Endothelial cell of umbilical vein (primary cell): Measurements from ENCODE around the gene CD44.

Experiments used
- EZH2 ChIP-seq: IDR thresholded peaks from 2 replicates; pipeline ENCODE4 v1.6.1; 2012; ENCODE audit warnings: borderline replicate concordance, low read depth, mild to moderate bottlenecking, moderate library complexity, low read length, inconsistent platforms; ENCODE audit not compliant: severe bottlenecking
- GATA2 ChIP-seq: IDR thresholded peaks from 2 replicates; pipeline ENCODE4 v1.7.0; 2011; ENCODE audit warnings: low read depth, mild to moderate bottlenecking, moderate library complexity, mixed read lengths, low read length; ENCODE audit not compliant: insufficient read length, insufficient read depth
- JUN ChIP-seq: IDR thresholded peaks from 2 replicates; pipeline ENCODE4 v1.6.1; 2011; ENCODE audit warnings: borderline replicate concordance, low read depth; ENCODE audit not compliant: insufficient read length, insufficient read depth
- MAX ChIP-seq: IDR thresholded peaks from 2 replicates; pipeline ENCODE4 v1.6.1; 2011; ENCODE audit not compliant: insufficient read depth, insufficient read length
- POLR2A ChIP-seq: IDR thresholded peaks from 2 replicates; pipeline ENCODE4 v1.6.1; 2012; ENCODE audit warnings: low read depth, mild to moderate bottlenecking, control low read depth, low read length
- TF ChIP-seq, protein P1 (sequence below), 2 donors: IDR thresholded peaks; 1 replicate in 1 of 2; 2 replicates in 1 of 2; pipeline ENCODE4 v1.5.1; 2011; ENCODE audit warnings: low read length in 2 of 2, mild to moderate bottlenecking in 2 of 2, moderate library complexity in 2 of 2, control low read depth in 1 of 2, inconsistent platforms in 1 of 2, low read depth in 1 of 2; ENCODE audit not compliant: insufficient read depth in 1 of 2; ENCODE audit errors: extremely low read depth in 1 of 2

DNA sequence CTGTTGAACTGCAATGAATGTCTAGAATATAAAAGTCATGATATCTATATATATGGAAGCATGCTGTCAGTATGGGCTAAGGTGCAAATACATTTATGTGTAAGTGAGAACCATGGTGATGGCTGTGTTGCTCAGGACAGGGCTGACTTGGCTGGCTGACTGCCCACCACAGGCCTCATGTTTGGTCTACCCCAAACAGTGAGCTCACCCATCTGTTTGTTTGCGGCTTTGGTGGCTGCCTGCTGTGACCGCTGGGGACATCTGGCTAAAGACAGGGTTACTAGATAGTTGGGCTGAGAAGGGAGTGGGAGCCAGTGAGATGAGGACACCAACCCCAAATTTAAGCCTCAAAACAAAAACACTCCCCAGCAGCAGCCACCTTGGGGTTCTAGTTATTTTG, 6.3 kb downstream of the CD44 start:
- TF ChIP-seq POLR2A = no peak
- TF ChIP-seq EZH2 = no peak
- TF ChIP-seq, protein P1, sequence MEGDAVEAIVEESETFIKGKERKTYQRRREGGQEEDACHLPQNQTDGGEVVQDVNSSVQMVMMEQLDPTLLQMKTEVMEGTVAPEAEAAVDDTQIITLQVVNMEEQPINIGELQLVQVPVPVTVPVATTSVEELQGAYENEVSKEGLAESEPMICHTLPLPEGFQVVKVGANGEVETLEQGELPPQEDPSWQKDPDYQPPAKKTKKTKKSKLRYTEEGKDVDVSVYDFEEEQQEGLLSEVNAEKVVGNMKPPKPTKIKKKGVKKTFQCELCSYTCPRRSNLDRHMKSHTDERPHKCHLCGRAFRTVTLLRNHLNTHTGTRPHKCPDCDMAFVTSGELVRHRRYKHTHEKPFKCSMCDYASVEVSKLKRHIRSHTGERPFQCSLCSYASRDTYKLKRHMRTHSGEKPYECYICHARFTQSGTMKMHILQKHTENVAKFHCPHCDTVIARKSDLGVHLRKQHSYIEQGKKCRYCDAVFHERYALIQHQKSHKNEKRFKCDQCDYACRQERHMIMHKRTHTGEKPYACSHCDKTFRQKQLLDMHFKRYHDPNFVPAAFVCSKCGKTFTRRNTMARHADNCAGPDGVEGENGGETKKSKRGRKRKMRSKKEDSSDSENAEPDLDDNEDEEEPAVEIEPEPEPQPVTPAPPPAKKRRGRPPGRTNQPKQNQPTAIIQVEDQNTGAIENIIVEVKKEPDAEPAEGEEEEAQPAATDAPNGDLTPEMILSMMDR (IDR thresholded peaks at IDR 0.05; ENCODE audit: extremely low read depth in 1 of 2, insufficient read depth in 1 of 2, low read depth in 1 of 2, low read length in 2 of 2) = no peak
- TF ChIP-seq GATA2 = no peak
- TF ChIP-seq MAX = no peak
- TF ChIP-seq JUN = no peak
